Smooth muscle cell (in vitro differentiated cells): ENCODE data around the gene STPG4. TPM values are rescaled to one million over a fixed set of nuclear protein-coding genes. Genes with fewer than 3 reads are reported as not detected.

ENCODE experiments used
- DNase-seq: peaks from one replicate; lab custom pipeline; 2025; ENCODE audit not compliant: unreplicated experiment; lab: John Stamatoyannopoulos, UW
- H2AFZ ChIP-seq: fragments of 200-600 bp; sonication (generic); 2 replicates; pipeline ENCODE4 v1.6.0; 2016; ENCODE audit warnings: antibody characterized with exemption, low read depth, mild to moderate bottlenecking
- H3F3A ChIP-seq: fragments of 200-600 bp; sonication (generic); 2 replicates; pipeline ENCODE4 v1.6.0; 2017; ENCODE audit warnings: antibody characterized with exemption, low read depth
- H3K27ac ChIP-seq: fragments of 200-600 bp; sonication (generic); 2 replicates; pipeline ENCODE4 v1.5.1; 2016; ENCODE audit warnings: low read depth, mild to moderate bottlenecking
- H3K27me3 ChIP-seq: fragments of 200-600 bp; sonication (generic); 2 replicates; pipeline ENCODE4 v1.6.1; 2016; ENCODE audit warnings: low read depth, mild to moderate bottlenecking
- H3K36me3 ChIP-seq: fragments of 200-600 bp; sonication (generic); 2 replicates; pipeline ENCODE4 v1.5.1; 2016; ENCODE audit warnings: low read depth
- H3K4me1 ChIP-seq: fragments of 200-600 bp; sonication (generic); 2 replicates; pipeline ENCODE4 v1.5.1; 2016; ENCODE audit warnings: low read depth
- H3K4me2 ChIP-seq: fragments of 200-600 bp; sonication (generic); 2 replicates; pipeline ENCODE4 v1.6.0; 2016; ENCODE audit warnings: mild to moderate bottlenecking
- H3K4me3 ChIP-seq: fragments of 200-600 bp; sonication (generic); 2 replicates; pipeline ENCODE4 v1.5.1; 2016; ENCODE audit warnings: mild to moderate bottlenecking
- H3K79me2 ChIP-seq: fragments of 200-600 bp; sonication (generic); 2 replicates; pipeline ENCODE4 v1.6.0; 2016; ENCODE audit warnings: low read depth, mild to moderate bottlenecking
- H3K9ac ChIP-seq: fragments of 200-600 bp; sonication (generic); 2 replicates; pipeline ENCODE4 v1.6.0; 2016; ENCODE audit warnings: low read depth
- H3K9me3 ChIP-seq: fragments of 200-600 bp; sonication (generic); replicated peaks from 2 replicates; pipeline ENCODE4 v1.5.1; 2016; ENCODE audit warnings: low read depth
- H4K20me1 ChIP-seq: fragments of 200-600 bp; sonication (generic); 2 replicates; pipeline ENCODE4 v1.6.0; 2016; ENCODE audit warnings: low read depth
- WGBS: methylation state at CpG from one replicate; pipeline ENCODE4 v1.1.7; 2016; ENCODE audit warnings: low lambda C conversion rate; 5-methylcytosine and 5-hydroxymethylcytosine counted together
- polyA plus RNA-seq: library from polyadenylated mRNA; unstranded; fragments of >200 nt; fragmentation: Nextera tagmentation; extraction: Ambion mirVana; gene quantifications from 2 replicates; pipeline ENCODE4 v1.2.1, GENCODE V29; 2016
- total RNA-seq: library from RNA; depleted of rRNA; stranded (reverse); fragments of >200 nt; gene quantifications from 2 replicates; pipeline ENCODE4 v1.2.3, GENCODE V29; 2014
- TF ChIP-seq, protein P1 (sequence below): fragments of 200-600 bp; sonication (generic); IDR thresholded peaks from 2 replicates; pipeline ENCODE4 v1.5.1; 2017; ENCODE audit warnings: borderline replicate concordance, mild to moderate bottlenecking, antibody characterized with exemption; ENCODE audit not compliant: insufficient read depth, poor library complexity, severe bottlenecking

Gene STPG4
- total and polyA plus RNA-seq, 2 experiments from 2014 or later: 0.54 TPM; not detected in 1

DNA sequence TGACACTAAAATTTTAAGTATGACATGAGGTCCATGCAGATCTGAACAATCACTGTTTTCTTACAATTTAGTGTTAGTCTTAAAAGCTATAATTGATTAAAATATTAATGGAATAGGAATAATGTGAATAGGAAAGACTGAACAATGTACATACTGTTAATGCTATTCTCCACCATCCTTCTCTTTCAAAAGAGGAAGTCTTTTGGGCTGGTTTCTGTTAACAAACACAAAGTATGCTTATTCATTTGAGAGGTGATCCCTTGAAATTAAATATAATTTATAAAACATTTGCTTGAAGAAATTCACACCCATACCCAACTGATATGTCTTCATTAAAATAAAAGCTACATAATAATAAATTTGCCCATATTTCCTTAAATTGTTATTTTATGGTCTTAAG lies 2.3 kb downstream of the STPG4 start:
- Histone ChIP-seq H3K4me3 (no peak overlapping the region), H3K4me2 (no peak overlapping the region), H3K36me3 (peaks cover 7% of the 10 kb centered on the region), H4K20me1 (no peaks in the 10 kb centered on the region), H3K27me3 (no peaks in the 10 kb centered on the region), H3K9me3 (no peaks in the 10 kb centered on the region), H3K27ac (no peak overlapping the region), H3K9ac (no peak overlapping the region), H3F3A (peaks cover 8% of the 10 kb centered on the region), H3K4me1 (no peaks in the 10 kb centered on the region), H2AFZ (no peak overlapping the region), H3K79me2 (no peaks in the 10 kb centered on the region)
- TF ChIP-seq, protein P1, sequence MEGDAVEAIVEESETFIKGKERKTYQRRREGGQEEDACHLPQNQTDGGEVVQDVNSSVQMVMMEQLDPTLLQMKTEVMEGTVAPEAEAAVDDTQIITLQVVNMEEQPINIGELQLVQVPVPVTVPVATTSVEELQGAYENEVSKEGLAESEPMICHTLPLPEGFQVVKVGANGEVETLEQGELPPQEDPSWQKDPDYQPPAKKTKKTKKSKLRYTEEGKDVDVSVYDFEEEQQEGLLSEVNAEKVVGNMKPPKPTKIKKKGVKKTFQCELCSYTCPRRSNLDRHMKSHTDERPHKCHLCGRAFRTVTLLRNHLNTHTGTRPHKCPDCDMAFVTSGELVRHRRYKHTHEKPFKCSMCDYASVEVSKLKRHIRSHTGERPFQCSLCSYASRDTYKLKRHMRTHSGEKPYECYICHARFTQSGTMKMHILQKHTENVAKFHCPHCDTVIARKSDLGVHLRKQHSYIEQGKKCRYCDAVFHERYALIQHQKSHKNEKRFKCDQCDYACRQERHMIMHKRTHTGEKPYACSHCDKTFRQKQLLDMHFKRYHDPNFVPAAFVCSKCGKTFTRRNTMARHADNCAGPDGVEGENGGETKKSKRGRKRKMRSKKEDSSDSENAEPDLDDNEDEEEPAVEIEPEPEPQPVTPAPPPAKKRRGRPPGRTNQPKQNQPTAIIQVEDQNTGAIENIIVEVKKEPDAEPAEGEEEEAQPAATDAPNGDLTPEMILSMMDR: no peak
- DNase-seq: no peak

DNA sequence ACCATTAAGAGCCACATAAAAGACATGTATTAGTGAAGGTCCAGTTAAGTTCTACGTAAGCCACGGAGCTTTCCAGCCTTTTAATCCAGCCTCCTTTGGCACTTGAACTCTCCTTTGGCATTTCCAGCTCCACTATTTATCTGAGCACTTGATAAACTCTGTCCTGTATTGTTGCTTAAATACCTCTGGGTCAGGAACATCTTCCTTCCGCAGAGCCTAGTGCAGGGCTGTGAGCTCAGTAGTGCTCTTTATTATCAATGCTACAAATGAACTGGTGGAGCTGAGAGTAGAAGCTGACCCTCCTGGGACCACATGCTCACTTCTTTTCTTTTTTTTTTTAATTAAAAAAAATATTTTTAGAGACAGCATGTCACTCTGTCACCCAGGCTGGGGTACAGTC lies 4.9 kb downstream of the STPG4 start:
- 94% methylated on average over 3 of the region's 3 CpGs for WGBS
- no peaks in the 10 kb centered on the region for H3K27me3 ChIP-seq
- H3K79me2 ChIP-seq: no peaks in the 10 kb centered on the region
- TF ChIP-seq, protein P1: no peak
- peaks cover 7% of the 10 kb centered on the region for H3K36me3 ChIP-seq
- DNase-seq: no peak
- H3K9me3 ChIP-seq: no peaks in the 10 kb centered on the region
- H4K20me1 ChIP-seq: no peaks in the 10 kb centered on the region
- H2AFZ ChIP-seq: no peak overlapping the region
- H3F3A ChIP-seq: no peaks in the 10 kb centered on the region
- H3K4me2 ChIP-seq: no peak overlapping the region
- no peak overlapping the region for H3K9ac ChIP-seq
- no peak overlapping the region for H3K27ac ChIP-seq
- H3K4me3 ChIP-seq: no peak overlapping the region
- no peaks in the 10 kb centered on the region for H3K4me1 ChIP-seq

DNA sequence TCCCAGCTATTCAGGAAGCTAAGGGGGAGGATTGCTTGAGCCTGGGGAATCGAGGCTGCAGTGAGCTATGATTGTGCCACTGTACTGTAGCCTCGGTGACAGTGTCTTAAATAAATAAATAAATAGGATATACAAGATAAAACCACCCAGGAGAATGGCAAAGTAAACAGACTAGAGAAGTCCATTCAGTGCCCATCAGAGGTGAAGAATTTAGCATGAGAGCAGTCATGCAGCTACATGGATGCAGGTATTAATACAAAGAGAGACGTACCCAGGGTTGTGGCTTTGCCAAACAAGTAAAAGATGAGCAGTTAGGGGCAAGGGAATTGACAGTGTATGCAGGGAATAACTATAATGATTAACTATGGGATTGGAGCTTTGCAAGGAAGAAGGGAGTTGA lies 8.1 kb downstream of the STPG4 start:
- H3F3A ChIP-seq: no peaks in the 10 kb centered on the region
- H3K36me3 ChIP-seq: peaks cover 7% of the 10 kb centered on the region
- TF ChIP-seq, protein P1: no peak
- no peak overlapping the region for H3K4me2 ChIP-seq
- WGBS: 98% methylated on average over 3 of the region's 3 CpGs
- H3K27ac ChIP-seq: no peak overlapping the region
- H3K4me1 ChIP-seq: no peaks in the 10 kb centered on the region
- no peak overlapping the region for H3K9ac ChIP-seq
- no peak for DNase-seq
- H3K9me3 ChIP-seq: no peaks in the 10 kb centered on the region
- H3K27me3 ChIP-seq: no peaks in the 10 kb centered on the region
- H2AFZ ChIP-seq: no peak overlapping the region
- H3K79me2 ChIP-seq: no peaks in the 10 kb centered on the region
- no peaks in the 10 kb centered on the region for H4K20me1 ChIP-seq
- H3K4me3 ChIP-seq: no peak overlapping the region

DNA sequence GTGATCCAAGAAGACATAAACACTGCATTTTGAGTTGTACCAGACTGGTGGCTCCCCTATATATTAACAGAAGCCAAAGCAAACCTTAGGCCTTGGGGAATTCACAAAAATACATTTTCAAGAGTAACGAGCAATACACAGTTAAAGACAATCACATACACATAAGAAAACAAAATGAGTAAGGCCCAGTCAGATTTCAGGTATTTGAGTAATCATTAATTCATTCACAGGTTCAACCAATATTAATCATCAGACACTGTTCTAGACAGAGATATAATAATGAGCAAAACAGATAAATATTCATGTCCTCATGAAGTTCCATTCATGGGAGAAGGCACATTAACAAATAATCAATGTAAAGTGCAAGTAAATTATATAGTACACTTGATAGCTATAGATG lies 9.6 kb downstream of the STPG4 start:
- no peaks in the 10 kb centered on the region for H3K27me3 ChIP-seq
- no peak overlapping the region for H3K9ac ChIP-seq
- peaks cover 11% of the 10 kb centered on the region for H3F3A ChIP-seq
- H3K9me3 ChIP-seq: no peaks in the 10 kb centered on the region
- H3K4me3 ChIP-seq: no peak overlapping the region
- H3K36me3 ChIP-seq: peaks cover 7% of the 10 kb centered on the region
- no peak overlapping the region for H2AFZ ChIP-seq
- DNase-seq: no peak
- TF ChIP-seq, protein P1: no peak
- no peaks in the 10 kb centered on the region for H3K4me1 ChIP-seq
- H3K4me2 ChIP-seq: no peak overlapping the region
- 100% methylated on average over 1 of the region's 1 CpG for WGBS
- no peaks in the 10 kb centered on the region for H4K20me1 ChIP-seq
- no peak overlapping the region for H3K27ac ChIP-seq
- H3K79me2 ChIP-seq: no peaks in the 10 kb centered on the region
